ES-I3 (cell line): ENCODE data around the gene SP140L.

Source experiments
- H3K36me3 ChIP-seq: 2 replicates; pipeline ENCODE4 v1.6.1; 2013; ENCODE audit warnings: mild to moderate bottlenecking, low read length, control low read depth, moderate library complexity; ENCODE audit not compliant: insufficient read depth
- H3K4me1 ChIP-seq: 2 replicates; pipeline ENCODE4 v1.6.1; 2013; ENCODE audit warnings: mild to moderate bottlenecking, control low read depth, low read length; ENCODE audit not compliant: insufficient read depth
- H3K9ac ChIP-seq: 2 replicates; pipeline ENCODE4 v1.6.1; 2013; ENCODE audit warnings: low read depth, mild to moderate bottlenecking, low read length, moderate library complexity
- H3K9me3 ChIP-seq: 2 replicates; pipeline ENCODE4 v1.6.1; 2013; ENCODE audit warnings: mild to moderate bottlenecking, low read length, moderate library complexity; ENCODE audit not compliant: control insufficient read depth, insufficient read depth

Gene SP140L

DNA sequence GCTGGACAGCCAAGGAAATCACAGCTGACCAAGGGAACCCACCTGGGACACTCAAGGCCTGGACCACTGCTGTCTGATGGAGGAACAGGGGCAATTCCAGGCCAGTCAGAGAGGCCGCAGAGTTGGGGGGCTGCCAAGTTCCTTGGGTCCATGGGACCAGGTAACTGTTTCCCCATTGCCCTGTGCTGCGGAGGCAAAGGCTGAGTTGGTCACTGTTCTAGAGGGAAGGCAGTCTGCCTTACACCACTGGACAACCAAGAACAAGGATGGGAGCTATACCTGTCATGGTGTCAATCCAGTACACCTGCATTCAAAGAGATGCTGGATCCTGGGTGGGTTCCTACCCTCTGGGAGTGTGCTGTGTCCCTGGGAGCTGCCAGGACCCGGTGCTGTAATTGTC is 9.6 kb upstream of the SP140L start:
- H3K9me3 ChIP-seq, result no peaks in the 10 kb centered on the region
- no peaks in the 10 kb centered on the region for H3K36me3 ChIP-seq
- H3K4me1 ChIP-seq, result no peaks in the 10 kb centered on the region; the same call in 1 of the 2 replicates
- no peak overlapping the region for H3K9ac ChIP-seq

DNA sequence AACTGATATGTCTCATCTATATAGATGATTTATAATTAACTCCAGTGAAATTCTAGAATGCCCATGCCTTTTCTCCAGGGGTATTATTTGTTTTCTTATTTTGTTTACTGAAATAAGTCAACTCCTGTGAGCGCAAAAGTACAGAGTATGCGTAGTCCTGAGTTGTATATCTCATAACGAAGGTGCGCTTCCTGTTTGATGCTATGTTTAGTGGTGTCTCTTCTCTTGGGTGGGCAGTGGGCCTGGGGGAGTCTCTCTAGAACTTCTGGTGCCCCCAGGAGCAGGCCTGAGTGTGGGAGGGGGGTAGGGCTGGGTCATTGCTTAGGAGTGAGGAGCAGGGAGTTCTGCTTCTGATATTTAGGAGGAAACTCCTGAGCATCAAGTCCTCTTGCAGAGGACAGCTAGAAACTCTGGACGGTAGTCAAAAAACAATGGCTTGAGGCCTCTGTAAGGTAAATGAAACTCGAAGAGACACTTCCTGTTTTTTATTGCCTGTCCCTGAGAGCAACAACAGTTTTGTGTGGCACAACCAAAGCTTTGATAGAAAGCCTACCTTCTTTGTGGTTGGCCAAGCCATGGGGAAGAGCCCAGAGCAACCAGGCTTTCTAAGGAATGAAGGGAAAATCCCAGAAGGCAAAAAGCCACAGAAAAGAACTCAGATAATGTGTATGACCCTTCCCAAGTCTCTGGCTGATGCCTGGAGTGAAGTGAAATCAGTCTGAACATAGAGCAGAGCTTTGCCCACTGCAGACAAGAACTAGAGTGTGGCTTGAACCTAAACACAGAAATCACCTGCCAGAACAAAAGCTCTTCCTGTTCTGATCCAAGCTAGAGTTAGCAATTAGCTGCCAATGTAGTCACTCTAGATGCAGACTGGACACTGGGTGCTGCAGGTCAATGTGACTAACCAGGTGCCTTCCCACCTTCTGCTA is 8.5 kb upstream of the SP140L start:
- Histone ChIP-seq H3K4me1 (no peaks in the 10 kb centered on the region), H3K36me3 (no peaks in the 10 kb centered on the region), H3K9ac (no peak overlapping the region), H3K9me3 (peaks cover 4% of the 10 kb centered on the region; the same call in 1 of the 2 replicates)

DNA sequence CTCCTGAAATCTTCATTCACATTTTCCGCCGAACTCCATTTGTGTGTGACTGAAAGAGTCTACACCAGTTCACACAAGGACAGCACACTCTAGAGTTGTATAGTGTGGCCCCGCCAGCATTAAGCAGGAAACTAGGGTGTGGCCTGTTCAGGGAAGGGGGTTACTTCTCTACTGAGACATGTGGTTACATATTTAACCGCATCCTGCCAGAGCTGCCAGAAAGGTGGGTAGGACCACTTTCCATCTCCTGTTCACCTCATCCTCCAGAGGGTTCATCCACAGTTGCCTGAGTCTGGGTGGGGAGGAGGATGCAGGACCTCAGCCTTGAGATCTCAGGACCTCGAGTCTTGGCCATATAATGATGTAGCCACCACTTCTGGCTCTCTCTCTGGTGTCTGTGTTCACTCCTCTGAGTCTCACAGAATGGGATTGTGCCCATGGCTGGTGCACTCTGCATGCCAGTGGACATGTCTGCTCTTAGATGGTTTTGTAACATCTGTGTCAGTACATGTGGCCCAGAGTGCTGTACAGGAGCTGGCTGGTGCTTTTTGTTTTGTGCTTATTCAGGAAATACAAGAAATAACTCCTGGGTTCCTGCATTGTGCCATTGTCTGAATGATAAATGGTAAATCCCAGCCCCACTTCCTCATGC is 7.7 kb upstream of the SP140L start:
- Histone ChIP-seq H3K4me1 (no peaks in the 10 kb centered on the region), H3K36me3 (no peaks in the 10 kb centered on the region), H3K9ac (no peak overlapping the region), H3K9me3 (peaks cover 6% of the 10 kb centered on the region; the same call in 1 of the 2 replicates)

DNA sequence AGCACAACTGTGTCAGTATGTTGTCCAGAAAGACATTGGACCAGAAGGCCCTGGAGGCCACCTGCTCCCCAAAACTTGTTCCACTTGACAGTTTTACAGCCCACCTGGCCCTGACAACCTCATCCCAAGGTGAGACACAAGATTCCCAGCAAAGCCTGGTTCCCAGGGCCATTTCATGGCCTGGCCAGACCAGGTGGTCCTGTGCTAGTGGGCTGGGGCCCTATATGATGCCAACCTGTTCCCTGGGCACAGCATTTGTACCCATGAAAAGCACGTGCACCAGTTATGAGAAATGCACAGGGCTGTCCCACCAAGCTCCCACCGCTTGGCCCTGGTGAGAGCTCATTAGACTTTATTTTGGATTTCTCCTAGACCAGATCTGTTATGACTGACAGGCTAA is 6.0 kb upstream of the SP140L start:
- Histone ChIP-seq H3K4me1 (no peaks in the 10 kb centered on the region), H3K9ac (no peak overlapping the region), H3K36me3 (no peaks in the 10 kb centered on the region), H3K9me3 (peaks cover 6% of the 10 kb centered on the region; the same call in 1 of the 2 replicates)

DNA sequence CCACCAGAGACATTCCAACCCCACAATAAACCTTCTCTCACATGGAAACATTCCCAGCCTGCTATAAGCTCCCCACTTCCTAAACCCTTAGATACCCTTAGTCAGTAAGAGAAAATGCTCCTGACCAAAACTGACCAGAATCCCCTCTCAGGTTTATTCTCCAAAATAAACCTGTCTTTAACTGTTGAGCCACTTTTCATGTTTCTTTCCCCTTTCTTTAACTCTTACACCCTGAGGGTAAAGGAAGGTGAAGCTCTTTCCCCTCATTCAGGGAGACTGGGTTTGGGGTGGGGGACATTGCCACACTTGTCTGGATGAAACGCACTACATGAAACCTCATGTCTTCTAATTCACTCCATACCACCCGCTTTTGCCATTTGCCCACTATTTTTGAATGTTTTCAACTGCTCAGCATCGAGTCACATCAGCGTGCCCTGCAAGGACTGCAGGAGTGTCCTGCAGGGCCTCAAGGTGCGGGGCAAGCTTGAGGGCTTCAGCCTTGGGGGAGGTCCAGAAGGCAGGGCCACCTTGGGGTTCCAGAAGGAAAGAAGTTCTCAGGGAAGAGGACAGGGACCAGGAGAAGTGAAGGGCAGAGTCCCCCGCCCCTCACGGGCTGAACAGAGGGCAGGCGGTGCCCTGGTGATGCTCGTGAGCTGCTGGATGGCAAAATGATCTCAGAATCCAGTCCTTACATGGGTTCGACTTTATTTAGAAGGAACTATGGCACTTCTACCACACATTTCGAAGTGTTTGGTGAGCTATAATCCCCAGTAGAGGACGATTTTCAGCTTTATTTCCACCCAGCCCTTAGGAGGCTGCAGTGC is 4.2 kb upstream of the SP140L start:
- Histone ChIP-seq H3K4me1 (0 out of 2 replicates have a peak, but pooled peaks cover 2% of the 10 kb centered on the region), H3K9ac (no peak overlapping the region), H3K36me3 (no peaks in the 10 kb centered on the region), H3K9me3 (peaks cover 6% of the 10 kb centered on the region; the same call in 1 of the 2 replicates)

DNA sequence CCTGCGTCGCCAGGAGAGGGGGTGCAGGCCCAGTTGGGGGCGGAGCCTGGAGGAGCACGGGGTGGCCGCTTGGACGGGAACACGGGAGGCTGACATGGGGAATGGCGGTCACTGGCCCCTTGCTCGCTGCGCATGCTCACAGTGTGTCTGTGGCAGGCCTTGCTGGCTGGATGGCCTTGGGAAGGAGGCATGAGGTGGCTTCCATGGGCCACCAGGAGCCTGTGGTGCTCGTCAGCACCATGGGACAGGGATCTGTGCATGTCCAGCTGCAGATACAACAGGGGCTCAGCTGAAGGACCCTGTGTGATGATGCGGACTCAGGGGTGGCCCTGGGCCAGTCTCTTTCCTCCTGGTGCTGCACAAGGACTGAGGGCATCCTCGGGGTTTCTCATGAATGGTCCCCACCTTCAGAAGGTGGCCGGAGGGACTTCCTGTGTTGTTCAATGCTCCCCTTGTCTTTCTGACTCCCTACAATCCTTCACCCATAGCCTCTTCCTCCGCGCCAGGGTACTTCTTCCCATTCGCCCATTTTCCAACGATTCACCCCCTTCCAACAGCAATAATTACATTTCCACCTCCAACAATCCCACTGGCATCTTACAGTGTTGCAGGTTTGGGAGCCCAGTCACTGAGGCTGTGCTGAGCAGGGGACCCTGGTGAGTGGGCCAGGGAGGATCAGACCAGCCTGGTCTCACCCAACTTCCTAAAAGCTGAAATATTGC is 3.4 kb upstream of the SP140L start:
- Histone ChIP-seq H3K4me1 (0 out of 2 replicates have a peak, but pooled peaks cover 2% of the 10 kb centered on the region), H3K36me3 (no peaks in the 10 kb centered on the region), H3K9ac (no peak overlapping the region), H3K9me3 (peaks cover 6% of the 10 kb centered on the region; the same call in 1 of the 2 replicates)

DNA sequence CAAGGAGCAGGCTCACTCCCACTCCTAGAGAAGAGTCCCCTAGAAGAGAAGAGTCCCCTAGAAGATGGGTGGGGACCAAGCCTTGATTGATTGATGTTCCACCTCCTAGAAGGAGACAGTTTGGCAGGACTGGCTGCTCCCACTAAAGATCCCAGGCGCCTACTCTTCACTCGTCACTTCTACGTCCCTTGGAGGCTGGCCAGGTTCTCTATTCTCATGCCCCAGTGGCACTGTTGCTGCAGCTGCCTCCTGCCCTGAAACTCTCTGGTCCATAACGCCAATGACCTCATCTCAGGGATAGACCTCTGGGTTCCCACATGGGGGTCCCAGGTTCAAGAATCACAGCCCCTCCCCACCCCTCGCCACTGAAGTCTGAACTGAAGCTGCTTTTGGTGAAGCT is 2.5 kb upstream of the SP140L start:
- peaks cover 6% of the 10 kb centered on the region; the same call in 1 of the 2 replicates for H3K9me3 ChIP-seq
- H3K4me1 ChIP-seq, result 0 out of 2 replicates have a peak, but pooled peaks cover 2% of the 10 kb centered on the region
- H3K36me3 ChIP-seq, result no peaks in the 10 kb centered on the region
- no peak overlapping the region for H3K9ac ChIP-seq

DNA sequence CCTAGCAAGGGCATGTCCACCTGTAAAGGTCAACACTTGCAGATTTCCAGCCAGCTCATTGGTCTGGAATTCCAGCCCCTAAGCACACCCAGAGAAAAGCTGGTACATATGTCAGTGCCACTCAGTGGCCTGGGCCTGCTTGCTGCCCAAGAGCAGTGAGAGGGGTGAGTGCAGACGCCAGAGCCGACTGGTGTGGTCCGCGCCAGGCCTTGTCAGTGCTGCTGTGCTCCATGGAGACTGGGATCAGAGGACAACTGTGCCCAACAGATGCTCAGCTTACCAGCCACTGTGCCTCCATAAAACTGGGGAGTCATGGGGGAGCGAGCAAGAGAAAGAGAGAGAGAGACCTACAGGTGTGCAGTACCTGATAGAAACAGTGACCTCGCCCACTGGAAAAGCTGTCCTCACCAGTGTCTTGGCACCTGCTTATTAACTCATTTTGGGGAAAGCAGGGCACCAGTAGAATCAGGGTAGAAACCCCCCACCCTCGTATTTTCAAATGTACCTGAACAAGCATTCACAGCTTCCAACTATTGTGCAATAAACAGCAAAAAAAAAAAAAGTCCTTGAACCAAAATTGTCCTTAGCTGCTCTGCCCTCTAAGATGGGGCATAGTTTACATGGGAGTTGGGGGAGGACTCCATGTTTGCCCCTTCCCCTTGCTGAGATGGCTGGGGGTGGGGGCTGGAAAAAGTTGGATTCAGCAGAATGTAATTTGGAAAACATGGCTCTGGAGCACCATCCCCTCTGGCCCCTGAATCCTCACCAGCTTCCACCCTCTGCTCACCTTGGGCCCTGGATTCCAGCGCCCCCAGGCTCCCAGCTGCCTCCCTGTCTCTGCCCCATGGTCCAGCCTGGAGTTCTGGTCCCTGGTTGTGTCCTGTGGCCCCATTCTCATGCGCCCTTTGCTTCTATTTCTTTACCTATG is 1.4 kb upstream of the SP140L start:
- Histone ChIP-seq H3K9me3 (peaks cover 6% of the 10 kb centered on the region; the same call in 1 of the 2 replicates), H3K36me3 (no peaks in the 10 kb centered on the region), H3K4me1 (0 out of 2 replicates have a peak, but pooled peaks cover 2% of the 10 kb centered on the region), H3K9ac (no peak overlapping the region)

DNA sequence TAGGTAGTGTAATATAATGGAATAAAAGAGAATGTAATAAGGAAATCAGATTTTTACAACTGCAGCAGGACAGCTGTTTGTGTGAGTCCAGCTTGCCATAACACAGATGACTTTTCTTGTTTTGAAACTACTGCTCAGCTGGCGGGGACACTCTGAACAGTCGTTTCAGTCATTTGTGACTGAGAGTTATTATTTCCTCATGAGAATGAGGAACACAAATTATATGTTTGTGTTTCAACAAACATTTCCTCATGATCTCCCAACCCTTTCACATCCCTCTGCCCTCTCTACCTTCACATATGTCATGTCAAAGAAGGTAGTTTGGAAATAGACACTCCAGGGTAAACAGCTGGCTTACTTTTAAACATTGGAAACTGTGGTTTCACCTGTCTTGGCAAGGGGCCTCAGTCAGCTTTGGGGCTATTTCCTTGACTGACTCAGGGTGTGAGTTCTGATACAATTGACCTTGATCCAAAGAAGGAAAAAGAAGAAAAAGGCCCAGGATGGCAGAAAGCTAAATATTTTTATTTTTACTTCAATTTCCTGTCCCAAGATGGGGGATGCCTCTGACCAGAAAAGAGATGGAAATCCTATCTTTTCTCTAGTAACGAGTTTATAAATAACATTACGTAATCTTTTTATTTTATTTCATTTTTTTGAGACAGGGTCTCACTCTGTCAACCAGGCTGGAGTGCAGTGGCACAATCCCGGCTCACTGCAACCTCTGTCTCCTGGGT is 593 bp downstream of the SP140L start:
- Histone ChIP-seq H3K4me1 (0 out of 2 replicates have a peak, but pooled peaks cover 2% of the 10 kb centered on the region), H3K9ac (peak overlapping the region; percentile 2; the same call in 1 of the 2 replicates), H3K9me3 (peaks cover 6% of the 10 kb centered on the region; the same call in 1 of the 2 replicates), H3K36me3 (no peaks in the 10 kb centered on the region)

DNA sequence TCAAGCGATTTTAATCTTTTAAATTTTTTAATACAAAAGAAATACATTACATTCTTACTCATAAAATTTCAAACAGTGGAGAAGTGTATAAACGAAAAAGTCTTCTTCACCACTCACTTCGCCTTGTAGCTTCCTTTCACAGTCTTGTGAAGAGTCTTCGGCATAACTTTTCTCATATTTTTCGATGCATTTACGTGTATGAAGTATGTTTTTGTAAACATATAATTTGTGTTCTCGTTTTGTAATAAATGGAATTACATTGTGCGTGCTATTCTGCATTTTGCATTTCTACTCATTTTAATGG is 1.1 kb downstream of the SP140L start:
- Histone ChIP-seq H3K9me3 (peaks cover 3% of the 10 kb centered on the region; the same call in 1 of the 2 replicates), H3K9ac (no peak overlapping the region), H3K36me3 (no peaks in the 10 kb centered on the region), H3K4me1 (0 out of 2 replicates have a peak, but pooled peaks cover 2% of the 10 kb centered on the region)

DNA sequence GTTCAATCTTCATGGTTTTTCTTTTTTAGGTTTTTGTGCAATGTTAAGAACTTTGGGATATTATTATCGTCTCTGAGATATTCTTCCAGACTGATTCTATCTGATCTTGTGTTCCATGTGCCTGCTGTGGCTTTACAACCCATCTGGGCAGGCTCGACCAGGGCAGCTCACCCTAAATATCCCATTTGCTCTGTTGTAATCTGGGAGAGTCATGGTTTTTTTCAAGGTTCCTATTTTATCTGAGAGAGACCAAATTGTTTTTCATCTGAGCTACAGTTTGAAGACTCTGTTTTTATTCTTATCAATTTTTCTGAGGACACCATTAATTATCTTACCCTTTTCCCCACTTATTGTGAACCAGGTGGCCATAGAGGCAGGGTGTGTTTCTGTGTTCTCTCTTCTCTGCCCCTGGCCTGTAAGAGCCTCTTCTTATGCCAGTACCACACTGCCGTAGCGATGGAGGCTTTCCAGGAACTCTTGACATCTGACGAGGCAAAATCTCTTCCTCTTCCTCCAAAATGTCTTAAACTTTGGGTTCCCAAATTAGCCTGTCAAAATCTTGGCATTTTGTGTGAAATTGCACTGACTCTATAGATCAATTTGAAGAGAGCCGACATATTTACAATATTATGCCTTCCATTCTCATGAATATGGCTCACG is 3.1 kb downstream of the SP140L start:
- H3K36me3 ChIP-seq, result no peaks in the 10 kb centered on the region
- H3K9me3 ChIP-seq, result no peaks in the 10 kb centered on the region
- H3K9ac ChIP-seq, result no peak overlapping the region
- H3K4me1 ChIP-seq, result 0 out of 2 replicates have a peak, but pooled peaks cover 2% of the 10 kb centered on the region

DNA sequence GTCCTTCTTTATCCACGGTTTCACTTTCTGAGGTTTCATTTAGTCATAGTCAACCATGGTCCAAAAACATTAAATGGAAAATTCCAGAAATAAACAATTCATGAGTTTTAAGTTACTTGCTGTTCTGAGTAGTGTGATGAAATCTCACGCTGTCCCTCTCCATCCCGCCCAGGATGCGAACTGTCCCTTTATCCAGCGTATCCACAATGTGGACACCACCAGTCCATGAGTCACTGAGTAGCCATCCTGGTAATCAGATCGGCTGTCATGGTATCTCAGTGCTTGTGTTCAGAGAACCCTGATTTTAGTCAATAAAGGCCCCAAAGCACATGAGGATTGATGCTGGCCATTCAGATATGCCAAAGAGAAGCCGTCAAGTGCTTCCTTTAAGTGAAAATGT is 3.7 kb downstream of the SP140L start:
- H3K9me3 ChIP-seq, result no peaks in the 10 kb centered on the region
- 0 out of 2 replicates have a peak, but pooled peaks cover 2% of the 10 kb centered on the region for H3K4me1 ChIP-seq
- H3K9ac ChIP-seq, result no peak overlapping the region
- H3K36me3 ChIP-seq, result no peaks in the 10 kb centered on the region
